ENCODE measurements around the gene DDX51. TPM values are rescaled to one million over a fixed set of nuclear protein-coding genes. Genes with fewer than 3 reads are reported as not detected.
"Not testable (repeated sequence)": the region's sequence is repeated elsewhere in the genome, so short reads cannot be mapped to it uniquely, and the experiment has no call there.

The DDX51 gene
- total and polyA plus RNA-seq, 4 donors = 3.3 to 32.4 (median 14.6) TPM

GRCh38 chr12:132153501-132154340 is 9.6 kb upstream of the DDX51 start:
- Histone ChIP-seq H3K9me3 (ENCODE audit: control insufficient read depth, low read length) (no peaks in the 10 kb centered on the region), H3K27ac (ENCODE audit: low read depth in 1 of 2, low read length in 2 of 2) (no peak overlapping the region), H3K36me3 (ENCODE audit: control insufficient read depth in 1 of 2, insufficient read depth in 2 of 2, low read length in 1 of 2) (peaks cover 0 to 2% of the 10 kb centered on the region in 2 donors), H3K4me3 (ENCODE audit: low read length in 2 of 2) (no peak overlapping the region), H3K27me3 (ENCODE audit: control insufficient read depth in 1 of 2, insufficient read depth in 2 of 2, low read length in 1 of 2) (no peaks in the 10 kb centered on the region), H3K4me1 (ENCODE audit: control insufficient read depth in 1 of 2, insufficient read depth in 2 of 2, low read length in 2 of 2) (no peaks in the 10 kb centered on the region)
- DNase-seq = peak; percentile 69 to 88
- ATAC-seq (ENCODE audit: low FRiP score) = peak; percentile 91
- intact Hi-C loops (cut with DNase I) = loop anchor here in 1 of 2 donors (2.0 kb wide), 1 partner anchor 461 kb away; no protein-coding TSS in a partner anchor
- WGBS, 2 donors = 33 to 35% methylated on average over 41 of the region's 41 CpGs

DNA sequence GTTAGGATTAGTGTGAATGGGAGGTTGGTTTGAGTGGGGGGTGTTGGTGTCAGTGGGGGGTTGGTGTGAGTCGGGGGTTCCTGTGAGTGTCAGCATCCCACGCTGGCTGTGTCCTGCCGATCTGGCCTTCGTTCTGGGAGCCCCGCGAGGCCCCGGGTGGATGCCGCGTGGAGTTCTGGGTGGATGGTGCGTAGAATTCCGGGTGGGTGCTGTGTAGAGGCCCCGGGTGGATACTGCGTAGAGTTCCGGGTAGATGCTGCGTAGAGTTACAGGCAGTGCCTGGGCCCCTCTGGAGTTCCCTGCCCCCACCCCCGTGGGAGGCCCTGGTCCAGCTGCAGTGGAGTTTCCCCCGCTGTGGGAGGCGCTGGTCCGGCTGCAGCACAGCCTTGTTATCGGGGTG is 8.8 kb upstream of the DDX51 start:
- H3K27me3 ChIP-seq (ENCODE audit: control insufficient read depth in 1 of 2, insufficient read depth in 2 of 2, low read length in 1 of 2) = no peaks in the 10 kb centered on the region
- no peak overlapping the region for H3K27ac ChIP-seq (ENCODE audit: low read depth in 1 of 2, low read length in 2 of 2)
- no peak overlapping the region for H3K4me3 ChIP-seq (ENCODE audit: low read length in 2 of 2)
- no peaks in the 10 kb centered on the region for H3K9me3 ChIP-seq (ENCODE audit: control insufficient read depth, low read length)
- DNase-seq = peak; percentile 46 to 74
- intact Hi-C loops (cut with DNase I) = no loop called here
- no peaks in the 10 kb centered on the region for H3K4me1 ChIP-seq (ENCODE audit: control insufficient read depth in 1 of 2, insufficient read depth in 2 of 2, low read length in 2 of 2)
- H3K36me3 ChIP-seq (ENCODE audit: control insufficient read depth in 1 of 2, insufficient read depth in 2 of 2, low read length in 1 of 2) = peaks cover 0 to 2% of the 10 kb centered on the region in 2 donors
- 89 to 91% methylated on average over 16 to 20 of the region's 20 CpGs for WGBS, 2 donors
- no peak for ATAC-seq (ENCODE audit: low FRiP score)

DNA sequence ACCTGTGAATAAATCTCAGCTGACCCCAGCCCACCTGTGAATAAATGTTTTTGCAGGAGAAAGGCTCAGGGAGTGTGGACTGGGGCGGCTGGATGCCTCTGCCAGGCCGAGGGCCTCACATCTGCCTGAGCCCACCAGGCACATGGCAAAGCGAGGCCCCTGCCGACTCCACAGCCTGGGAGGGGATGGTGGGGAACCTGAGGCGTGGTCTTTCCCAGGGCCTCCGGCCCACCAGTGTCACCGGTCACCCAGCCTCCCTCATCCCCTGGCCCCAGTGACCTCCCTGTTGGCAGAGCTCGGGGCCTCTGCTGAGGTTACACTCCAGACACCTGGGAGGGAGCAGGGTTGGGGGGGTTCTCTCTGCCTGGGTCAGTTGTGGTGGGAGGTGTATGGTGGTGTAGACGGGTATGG is 8.3 kb upstream of the DDX51 start:
- H3K36me3 ChIP-seq (ENCODE audit: control insufficient read depth in 1 of 2, insufficient read depth in 2 of 2, low read length in 1 of 2) = no peaks in the 10 kb centered on the region
- no peak overlapping the region for H3K4me3 ChIP-seq (ENCODE audit: low read length in 2 of 2)
- H3K27ac ChIP-seq (ENCODE audit: low read depth in 1 of 2, low read length in 2 of 2) = no peak overlapping the region
- H3K27me3 ChIP-seq (ENCODE audit: control insufficient read depth in 1 of 2, insufficient read depth in 2 of 2, low read length in 1 of 2) = no peaks in the 10 kb centered on the region
- ATAC-seq (ENCODE audit: low FRiP score) (no peak), DNase-seq (peak in 1 of 2 donors; percentile 35)
- H3K9me3 ChIP-seq (ENCODE audit: control insufficient read depth, low read length) = no peaks in the 10 kb centered on the region
- intact Hi-C loops (cut with DNase I) = no loop called here
- H3K4me1 ChIP-seq (ENCODE audit: control insufficient read depth in 1 of 2, insufficient read depth in 2 of 2, low read length in 2 of 2) = no peaks in the 10 kb centered on the region
- WGBS, 2 donors = 88 to 90% methylated on average over 9 of the region's 9 CpGs

DNA sequence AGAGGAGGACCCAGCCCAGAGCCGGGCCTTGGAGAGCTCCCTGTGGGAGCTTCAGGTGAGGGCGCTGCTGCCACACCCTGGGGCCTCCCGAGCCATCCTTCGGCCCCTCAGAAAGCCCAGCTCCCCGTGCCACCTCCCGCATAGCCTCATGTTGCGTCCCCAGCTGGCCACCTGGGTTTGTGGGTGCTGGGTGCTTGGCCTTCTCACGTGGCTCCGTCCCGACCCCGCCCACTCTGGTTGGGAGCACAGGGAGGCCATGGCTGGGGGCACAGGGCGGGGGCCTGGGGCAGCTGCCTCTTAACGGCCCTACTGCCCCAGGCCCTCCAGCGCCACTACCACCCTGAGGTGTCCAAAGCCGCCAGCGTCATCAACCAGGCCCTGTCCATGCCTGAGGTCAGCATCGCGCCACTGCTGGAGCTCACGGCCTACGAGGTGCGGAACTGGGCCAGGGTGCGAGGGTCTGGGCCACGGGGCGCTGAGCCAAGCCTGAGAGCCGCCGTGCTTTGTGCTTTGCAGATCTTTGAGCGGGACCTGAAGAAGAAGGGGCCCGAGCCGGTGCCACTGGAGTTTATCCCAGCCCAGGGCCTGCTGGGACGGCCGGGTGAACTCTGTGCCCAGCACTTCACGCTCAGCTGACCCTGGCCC is 7.8 kb upstream of the DDX51 start:
- Histone ChIP-seq H3K36me3 (ENCODE audit: control insufficient read depth in 1 of 2, insufficient read depth in 2 of 2, low read length in 1 of 2) (no peaks in the 10 kb centered on the region), H3K27ac (ENCODE audit: low read depth in 1 of 2, low read length in 2 of 2) (no peak overlapping the region), H3K4me3 (ENCODE audit: low read length in 2 of 2) (no peak overlapping the region), H3K9me3 (ENCODE audit: control insufficient read depth, low read length) (no peaks in the 10 kb centered on the region), H3K27me3 (ENCODE audit: control insufficient read depth in 1 of 2, insufficient read depth in 2 of 2, low read length in 1 of 2) (no peaks in the 10 kb centered on the region), H3K4me1 (ENCODE audit: control insufficient read depth in 1 of 2, insufficient read depth in 2 of 2, low read length in 2 of 2) (no peaks in the 10 kb centered on the region)
- ATAC-seq (ENCODE audit: low FRiP score) (no peak), DNase-seq (peak; percentile 45 to 71)
- intact Hi-C loops (cut with DNase I) = no loop called here
- 88 to 90% methylated on average over 32 of the region's 32 CpGs for WGBS, 2 donors

GRCh38 chr12:132151145-132151765 is 7.1 kb upstream of the DDX51 start:
- Histone ChIP-seq H3K36me3 (ENCODE audit: control insufficient read depth in 1 of 2, insufficient read depth in 2 of 2, low read length in 1 of 2) (no peaks in the 10 kb centered on the region), H3K27ac (ENCODE audit: low read depth in 1 of 2, low read length in 2 of 2) (no peak overlapping the region), H3K4me3 (ENCODE audit: low read length in 2 of 2) (no peak overlapping the region), H3K4me1 (ENCODE audit: control insufficient read depth in 1 of 2, insufficient read depth in 2 of 2, low read length in 2 of 2) (no peaks in the 10 kb centered on the region), H3K27me3 (ENCODE audit: control insufficient read depth in 1 of 2, insufficient read depth in 2 of 2, low read length in 1 of 2) (no peaks in the 10 kb centered on the region), H3K9me3 (ENCODE audit: control insufficient read depth, low read length) (no peaks in the 10 kb centered on the region)
- DNase-seq (peak; percentile 34 to 75), ATAC-seq (ENCODE audit: low FRiP score) (no peak)
- intact Hi-C loops (cut with DNase I) = no loop called here
- 94 to 96% methylated on average over 34 to 36 of the region's 36 CpGs for WGBS, 2 donors

DNA sequence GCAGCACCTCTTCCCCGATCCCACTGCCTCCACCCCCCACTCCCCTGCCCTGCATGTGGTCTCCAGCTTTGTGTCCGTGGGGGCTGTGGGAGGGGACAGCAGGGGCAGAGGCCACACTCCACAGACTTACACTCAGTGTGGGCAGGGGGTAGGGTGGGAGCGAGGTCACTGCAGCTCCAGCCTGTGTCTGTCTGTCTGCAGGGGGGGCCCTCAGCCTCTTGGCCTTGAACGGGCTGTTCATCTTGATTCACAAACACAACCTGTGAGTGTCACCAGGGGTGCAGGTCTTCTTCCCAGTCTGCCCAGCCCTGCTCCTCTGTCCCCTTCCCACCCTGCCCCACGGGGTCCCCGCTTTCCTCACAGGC is 6.6 kb upstream of the DDX51 start:
- no peaks in the 10 kb centered on the region for H3K36me3 ChIP-seq (ENCODE audit: control insufficient read depth in 1 of 2, insufficient read depth in 2 of 2, low read length in 1 of 2)
- H3K9me3 ChIP-seq (ENCODE audit: control insufficient read depth, low read length) = no peaks in the 10 kb centered on the region
- DNase-seq (peak; percentile 24 to 69), ATAC-seq (ENCODE audit: low FRiP score) (no peak)
- 88 to 89% methylated on average over 6 of the region's 6 CpGs for WGBS, 2 donors
- H3K27ac ChIP-seq (ENCODE audit: low read depth in 1 of 2, low read length in 2 of 2) = no peak overlapping the region
- intact Hi-C loops (cut with DNase I) = no loop called here
- no peak overlapping the region for H3K4me3 ChIP-seq (ENCODE audit: low read length in 2 of 2)
- no peaks in the 10 kb centered on the region for H3K27me3 ChIP-seq (ENCODE audit: control insufficient read depth in 1 of 2, insufficient read depth in 2 of 2, low read length in 1 of 2)
- no peaks in the 10 kb centered on the region for H3K4me1 ChIP-seq (ENCODE audit: control insufficient read depth in 1 of 2, insufficient read depth in 2 of 2, low read length in 2 of 2)

GRCh38 chr12:132149526-132149925 is 5.4 kb upstream of the DDX51 start:
- not testable (repeated sequence) for H3K4me1 ChIP-seq (ENCODE audit: control insufficient read depth in 1 of 2, insufficient read depth in 2 of 2, low read length in 2 of 2); H3K27ac ChIP-seq (ENCODE audit: low read depth in 1 of 2, low read length in 2 of 2); H3K36me3 ChIP-seq (ENCODE audit: control insufficient read depth in 1 of 2, insufficient read depth in 2 of 2, low read length in 1 of 2); DNase-seq; ATAC-seq (ENCODE audit: low FRiP score); H3K4me3 ChIP-seq (ENCODE audit: low read length in 2 of 2); H3K9me3 ChIP-seq (ENCODE audit: control insufficient read depth, low read length); H3K27me3 ChIP-seq (ENCODE audit: control insufficient read depth in 1 of 2, insufficient read depth in 2 of 2, low read length in 1 of 2)
- intact Hi-C loops (cut with DNase I) = loop anchor here in 1 of 2 donors (10.0 kb wide), 1 partner anchor 255 kb away; the partner anchor contains the start of gene ULK1
- 92 to 100% methylated on average over 9 to 27 of the region's 32 CpGs for WGBS, 2 donors

DNA sequence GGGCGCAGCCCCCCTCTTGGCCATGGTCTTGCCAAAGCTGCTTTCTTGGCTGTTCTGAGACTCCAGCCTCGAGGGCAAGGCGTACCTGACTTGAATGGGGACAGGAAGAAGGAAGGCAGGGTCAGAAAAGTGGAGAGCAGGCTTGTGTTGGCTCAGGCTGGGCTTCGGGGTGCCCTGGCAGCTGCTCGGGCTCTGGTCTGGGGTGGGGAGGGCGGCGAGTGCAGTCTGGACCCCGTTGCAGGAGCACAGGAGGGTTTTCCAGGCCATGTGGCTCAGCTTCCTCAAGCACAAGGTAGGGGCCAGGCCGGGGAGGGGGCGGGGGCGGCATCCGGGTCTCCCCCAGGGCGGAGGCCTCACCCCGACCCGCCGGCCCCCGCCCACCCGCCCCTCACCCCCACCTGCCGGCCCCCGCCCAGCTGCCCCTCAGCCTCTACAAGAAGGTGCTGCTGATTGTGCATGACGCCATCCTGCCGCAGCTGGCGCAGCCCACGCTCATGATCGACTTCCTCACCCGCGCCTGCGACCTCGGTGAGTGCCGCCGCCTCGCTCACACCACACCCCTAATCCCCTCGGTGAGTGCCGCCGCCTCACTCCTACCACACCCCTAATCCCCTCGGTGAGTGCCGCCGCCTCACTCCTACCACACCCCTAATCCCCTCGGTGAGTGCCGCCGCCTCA is 4.4 kb upstream of the DDX51 start:
- Histone ChIP-seq H3K9me3 (ENCODE audit: control insufficient read depth, low read length) (no peaks in the 10 kb centered on the region), H3K27me3 (ENCODE audit: control insufficient read depth in 1 of 2, insufficient read depth in 2 of 2, low read length in 1 of 2) (no peaks in the 10 kb centered on the region), H3K36me3 (ENCODE audit: control insufficient read depth in 1 of 2, insufficient read depth in 2 of 2, low read length in 1 of 2) (no peaks in the 10 kb centered on the region), H3K4me1 (ENCODE audit: control insufficient read depth in 1 of 2, insufficient read depth in 2 of 2, low read length in 2 of 2) (no peaks in the 10 kb centered on the region), H3K4me3 (ENCODE audit: low read length in 2 of 2) (no peak overlapping the region), H3K27ac (ENCODE audit: low read depth in 1 of 2, low read length in 2 of 2) (no peak overlapping the region)
- DNase-seq = peak in 1 of 2 donors; percentile 41
- ATAC-seq (ENCODE audit: low FRiP score) = no peak
- 93 to 94% methylated on average over 9 to 38 of the region's 41 CpGs for WGBS, 2 donors
- intact Hi-C loops (cut with DNase I) = loop anchor here in 1 of 2 donors (10.0 kb wide), 1 partner anchor 254 kb away; the partner anchor contains the start of gene ULK1
